Measurements from ENCODE around the gene TAOK3. TPM values are rescaled to one million over a fixed set of nuclear protein-coding genes. Genes with fewer than 3 reads are reported as not detected.

TAOK3 gene
- total and polyA plus RNA-seq, 10 of the 15 experiments (the other 5 are each of a cell fraction or from before 2014, with no cell fraction given): 41.3 to 131 (median 57.8) TPM

DNA sequence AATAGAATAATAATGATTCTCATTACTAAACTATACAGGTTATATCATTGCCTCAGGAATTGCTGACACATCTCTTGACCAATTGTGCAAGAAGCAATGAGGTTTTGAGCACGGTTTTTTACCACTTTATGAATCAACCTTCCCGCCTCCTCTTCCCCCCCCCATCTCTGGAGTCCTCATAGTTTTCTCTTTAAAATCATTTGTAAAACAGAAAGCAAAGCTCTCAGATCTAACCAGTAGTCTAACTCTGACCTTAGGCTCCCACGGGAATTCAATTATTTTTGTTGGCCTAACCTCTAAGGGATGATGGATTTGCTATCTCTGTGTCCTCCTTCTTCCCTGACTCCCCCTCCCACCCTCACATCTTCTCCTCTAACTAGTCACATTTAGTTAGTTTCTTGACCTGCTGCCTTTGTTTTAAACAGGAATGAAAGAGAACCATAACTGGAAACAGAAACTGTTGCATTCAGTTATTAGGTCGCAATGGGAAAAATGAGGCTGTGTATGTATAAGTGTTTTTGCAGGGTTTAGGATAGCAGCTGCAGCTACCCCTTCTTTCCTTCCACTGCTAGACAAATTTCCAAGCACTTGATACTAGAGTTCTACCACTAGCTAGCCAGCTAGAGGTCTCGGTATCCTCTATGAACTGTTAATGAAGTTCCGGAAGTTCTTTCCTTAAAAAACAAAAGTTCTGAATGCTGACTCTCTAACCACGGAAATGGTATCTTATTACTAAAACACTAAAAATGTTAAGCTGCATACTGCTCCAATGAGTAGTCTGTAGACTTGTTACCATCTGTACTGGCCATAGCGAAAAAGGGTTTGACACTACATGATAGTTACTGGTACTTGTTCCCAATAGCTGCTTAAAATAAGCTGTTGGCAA is 65.4 kb downstream of the TAOK3 start (continued):
- TF ChIP-seq, protein P1, sequence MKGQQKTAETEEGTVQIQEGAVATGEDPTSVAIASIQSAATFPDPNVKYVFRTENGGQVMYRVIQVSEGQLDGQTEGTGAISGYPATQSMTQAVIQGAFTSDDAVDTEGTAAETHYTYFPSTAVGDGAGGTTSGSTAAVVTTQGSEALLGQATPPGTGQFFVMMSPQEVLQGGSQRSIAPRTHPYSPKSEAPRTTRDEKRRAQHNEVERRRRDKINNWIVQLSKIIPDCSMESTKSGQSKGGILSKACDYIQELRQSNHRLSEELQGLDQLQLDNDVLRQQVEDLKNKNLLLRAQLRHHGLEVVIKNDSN (IDR thresholded peaks at IDR 0.05; ENCODE audit: borderline replicate concordance, extremely low read length, insufficient read depth, low read depth, low read length): no peak
- TF ChIP-seq ZNF207 (IDR thresholded peaks at IDR 0.05; ENCODE audit: borderline replicate concordance): no peak
- no peak for TF ChIP-seq FOXM1 (IDR thresholded peaks at IDR 0.05; ENCODE audit: low read depth, low read length)
- TF ChIP-seq NR2C2 (IDR thresholded peaks at IDR 0.05; ENCODE audit: borderline replicate concordance, control insufficient read depth, insufficient read length, low read depth): no peak
- 0 out of 3 replicates have a peak, but pooled peaks of 1 of the 2 experiments have one; percentile 6 for TF ChIP-seq EGR1 (IDR thresholded peaks at IDR 0.05; ENCODE audit: borderline replicate concordance in 1 of 2, low read depth in 2 of 2, low read length in 2 of 2)
- no peak for TF ChIP-seq TARDBP (IDR thresholded peaks at IDR 0.05; ENCODE audit: borderline replicate concordance)
- no peak for TF ChIP-seq KLF5 (IDR thresholded peaks at IDR 0.05; ENCODE audit: partially characterized antibody)
- TF ChIP-seq CREB1 (IDR thresholded peaks at IDR 0.05; ENCODE audit: low read depth): no peak
- TF ChIP-seq GABPA (IDR thresholded peaks at IDR 0.05; ENCODE audit: low read depth): no peak
- 0 out of 2 replicates have a peak, but pooled peaks have one; percentile 44 for TF ChIP-seq EED (IDR thresholded peaks at IDR 0.05; ENCODE audit: low read depth)
- TF ChIP-seq ETV6 (conservative IDR thresholded peaks at IDR 0.05 in 1 of 2, IDR thresholded peaks at IDR 0.05 in 1 of 2; ENCODE audit: borderline replicate concordance in 1 of 2, low read depth in 1 of 2): no peak
- TF ChIP-seq, protein P2, sequence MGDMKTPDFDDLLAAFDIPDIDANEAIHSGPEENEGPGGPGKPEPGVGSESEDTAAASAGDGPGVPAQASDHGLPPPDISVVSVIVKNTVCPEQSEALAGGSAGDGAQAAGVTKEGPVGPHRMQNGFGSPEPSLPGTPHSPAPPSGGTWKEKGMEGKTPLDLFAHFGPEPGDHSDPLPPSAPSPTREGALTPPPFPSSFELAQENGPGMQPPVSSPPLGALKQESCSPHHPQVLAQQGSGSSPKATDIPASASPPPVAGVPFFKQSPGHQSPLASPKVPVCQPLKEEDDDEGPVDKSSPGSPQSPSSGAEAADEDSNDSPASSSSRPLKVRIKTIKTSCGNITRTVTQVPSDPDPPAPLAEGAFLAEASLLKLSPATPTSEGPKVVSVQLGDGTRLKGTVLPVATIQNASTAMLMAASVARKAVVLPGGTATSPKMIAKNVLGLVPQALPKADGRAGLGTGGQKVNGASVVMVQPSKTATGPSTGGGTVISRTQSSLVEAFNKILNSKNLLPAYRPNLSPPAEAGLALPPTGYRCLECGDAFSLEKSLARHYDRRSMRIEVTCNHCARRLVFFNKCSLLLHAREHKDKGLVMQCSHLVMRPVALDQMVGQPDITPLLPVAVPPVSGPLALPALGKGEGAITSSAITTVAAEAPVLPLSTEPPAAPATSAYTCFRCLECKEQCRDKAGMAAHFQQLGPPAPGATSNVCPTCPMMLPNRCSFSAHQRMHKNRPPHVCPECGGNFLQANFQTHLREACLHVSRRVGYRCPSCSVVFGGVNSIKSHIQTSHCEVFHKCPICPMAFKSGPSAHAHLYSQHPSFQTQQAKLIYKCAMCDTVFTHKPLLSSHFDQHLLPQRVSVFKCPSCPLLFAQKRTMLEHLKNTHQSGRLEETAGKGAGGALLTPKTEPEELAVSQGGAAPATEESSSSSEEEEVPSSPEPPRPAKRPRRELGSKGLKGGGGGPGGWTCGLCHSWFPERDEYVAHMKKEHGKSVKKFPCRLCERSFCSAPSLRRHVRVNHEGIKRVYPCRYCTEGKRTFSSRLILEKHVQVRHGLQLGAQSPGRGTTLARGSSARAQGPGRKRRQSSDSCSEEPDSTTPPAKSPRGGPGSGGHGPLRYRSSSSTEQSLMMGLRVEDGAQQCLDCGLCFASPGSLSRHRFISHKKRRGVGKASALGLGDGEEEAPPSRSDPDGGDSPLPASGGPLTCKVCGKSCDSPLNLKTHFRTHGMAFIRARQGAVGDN (IDR thresholded peaks at IDR 0.05): no peak
- TF ChIP-seq ELK1 (IDR thresholded peaks at IDR 0.05; ENCODE audit: low read depth, low read length): peak; percentile 72
- TF ChIP-seq POLR2AphosphoS5 (IDR thresholded peaks at IDR 0.05; ENCODE audit: low read length): 0 out of 2 replicates have a peak, but pooled peaks have one; percentile 54
- TF ChIP-seq RAD21 (IDR thresholded peaks at IDR 0.05; ENCODE audit: insufficient read depth, low read depth, low read length): no peak
- TF ChIP-seq POLR2A (IDR thresholded peaks at IDR 0.05; ENCODE audit: low read depth, low read length): no peak
- TF ChIP-seq KDM1A (IDR thresholded peaks at IDR 0.05; ENCODE audit: borderline replicate concordance): no peak
- peak; percentile 58 to 62 for TF ChIP-seq IKZF2 (IDR thresholded peaks at IDR 0.05)
- TF ChIP-seq ESRRA (IDR thresholded peaks at IDR 0.05; ENCODE audit: low read length): peak; percentile 21; the same call in 1 of the 2 replicates
- no peak for TF ChIP-seq MXI1 (IDR thresholded peaks at IDR 0.05; ENCODE audit: low read depth, low read length)
- TF ChIP-seq STAT1 (conservative IDR thresholded peaks at IDR 0.05): no peak
- no peak for TF ChIP-seq WRNIP1 (IDR thresholded peaks at IDR 0.05; ENCODE audit: borderline replicate concordance, low read depth, low read length)
